B cell (primary cell): ENCODE data around the gene LYZL2. TPM values are rescaled to one million over a fixed set of nuclear protein-coding genes. Genes with fewer than 3 reads are reported as not detected.
"Not testable (repeated sequence)": the region's sequence is repeated elsewhere in the genome, so short reads cannot be mapped to it uniquely, and the experiment has no call there.

Experiments used
- ATAC-seq: fragments of 200-7000 bp; cut with Tn5 transposase; one replicate; pipeline ENCODE4 v1.10.0; 2021; ENCODE audit warnings: low read depth, mild to moderate bottlenecking, moderate number of reproducible peaks, moderate library complexity
- CTCF ChIA-PET: fragments of 350-600 bp; sonication (Branson Sonifier 250); formaldehyde crosslinking; loops from one replicate; lab custom pipeline; 2021; ENCODE audit warnings: antibody characterized with exemption, inconsistent platforms; lab: Charles Lee
- POLR2A ChIA-PET: fragments of 350-600 bp; sonication (Branson Sonifier 250); formaldehyde crosslinking; loops from one replicate; lab custom pipeline; 2021; ENCODE audit warnings: antibody characterized with exemption; lab: Charles Lee
- DNase-seq: peaks from one replicate; pipeline ENCODE4 v3.0.0; 2013
- H2AFZ ChIP-seq: 2 replicates; pipeline ENCODE4 v1.6.1; 2012; ENCODE audit warnings: mild to moderate bottlenecking, low read depth, low read length; ENCODE audit not compliant: insufficient read depth, poor library complexity, severe bottlenecking
- H3K27ac ChIP-seq, 2 donors: 1 replicate in 1 of 2; 2 replicates in 1 of 2; pipeline ENCODE4 v1.5.1; 2012 to 2013; ENCODE audit warnings: low read length in 2 of 2, mild to moderate bottlenecking in 2 of 2, moderate library complexity in 1 of 2
- H3K27me3 ChIP-seq, 4 experiments: fragments of 200-600 bp in 1 of 4; sonication (generic) in 1 of 4; replicated peaks in 1 of 4; 1 replicate in 2 of 4; 2 replicates in 2 of 4; pipeline versions ENCODE4 v1.6.1 to v1.7.0; 2013 to 2016; ENCODE audit warnings: low read length in 3 of 4, mild to moderate bottlenecking in 2 of 4, mixed read lengths in 1 of 4, moderate library complexity in 1 of 4; ENCODE audit not compliant: insufficient read depth in 4 of 4, control insufficient read depth in 3 of 4; ENCODE audit errors: control extremely low read depth in 1 of 4
- H3K36me3 ChIP-seq, 2 experiments: replicated peaks in 1 of 2; 1 replicate in 1 of 2; 2 replicates in 1 of 2; pipeline versions ENCODE4 v1.6.1 to v1.7.1; 2013; ENCODE audit warnings: low read length in 1 of 2; ENCODE audit not compliant: insufficient read depth in 2 of 2, control insufficient read depth in 1 of 2; ENCODE audit errors: control extremely low read depth in 1 of 2, extremely low read depth in 1 of 2
- H3K4me1 ChIP-seq, 2 donors: fragments of 200-600 bp in 1 of 2; sonication (generic) in 1 of 2; 1 replicate in 1 of 2; 2 replicates in 1 of 2; pipeline versions ENCODE4 v1.5.1 to v1.6.1; 2013 to 2017; ENCODE audit warnings: low read length in 2 of 2; ENCODE audit not compliant: control insufficient read depth in 2 of 2, insufficient read depth in 2 of 2
- H3K4me2 ChIP-seq: replicated peaks from 2 replicates; pipeline ENCODE3; 2012; ENCODE audit warnings: mild to moderate bottlenecking, low read depth, low read length; ENCODE audit not compliant: poor library complexity, severe bottlenecking
- H3K4me3 ChIP-seq, 5 experiments: fragments of 200-600 bp in 1 of 5; sonication (generic) in 1 of 5; 1 replicate in 3 of 5; 2 replicates in 2 of 5; pipeline versions ENCODE4 v1.5.1 to v1.7.0; 2011 to 2016; ENCODE audit warnings: low read length in 4 of 5, mild to moderate bottlenecking in 4 of 5, low read depth in 2 of 5, control low read depth in 1 of 5, moderate library complexity in 1 of 5; ENCODE audit not compliant: insufficient read depth in 1 of 5; ENCODE audit errors: control extremely low read depth in 1 of 5, extremely low read depth in 1 of 5
- H3K79me2 ChIP-seq: fragments of 200-600 bp; sonication (generic); one replicate; pipeline ENCODE4 v1.6.0; 2016; ENCODE audit warnings: low read length; ENCODE audit not compliant: control insufficient read depth, insufficient read depth
- H3K9ac ChIP-seq: fragments of 200-600 bp; sonication (generic); 2 replicates; pipeline ENCODE4 v1.6.1; 2017; ENCODE audit warnings: mild to moderate bottlenecking, low read length, moderate library complexity
- H3K9me3 ChIP-seq, 3 donors: one replicate each; pipeline versions ENCODE4 v1.6.1 to v1.7.1; 2013; ENCODE audit warnings: low read length in 2 of 3; ENCODE audit not compliant: control insufficient read depth in 2 of 3, insufficient read depth in 1 of 3; ENCODE audit errors: control extremely low read depth in 1 of 3
- H4K20me1 ChIP-seq: 2 replicates; pipeline ENCODE4 v1.6.0; 2012; ENCODE audit warnings: mild to moderate bottlenecking, low read length; ENCODE audit not compliant: insufficient read depth, control insufficient read depth, poor library complexity, severe bottlenecking
- H3K27ac Mint-ChIP-seq: one replicate; pipeline ENCODE4 v1.8.0; 2021; ENCODE audit warnings: mixed read lengths
- H3K27me3 Mint-ChIP-seq: one replicate; pipeline ENCODE4 v1.8.0; 2021; ENCODE audit warnings: mixed read lengths
- H3K4me1 Mint-ChIP-seq: one replicate; pipeline ENCODE4 v1.8.0; 2021; ENCODE audit warnings: mixed read lengths
- H3K4me3 Mint-ChIP-seq: one replicate; pipeline ENCODE4 v1.8.0; 2021; ENCODE audit warnings: mixed read lengths
- H3K9me3 Mint-ChIP-seq: one replicate; pipeline ENCODE4 v1.8.0; 2022; ENCODE audit warnings: mixed read lengths; ENCODE audit not compliant: insufficient read depth
- EZH2 ChIP-seq: IDR thresholded peaks from 2 replicates; pipeline ENCODE4 v1.6.1; 2012; ENCODE audit warnings: borderline replicate concordance, low read depth, mild to moderate bottlenecking, moderate library complexity, low read length; ENCODE audit not compliant: insufficient read depth, poor library complexity, severe bottlenecking
- WGBS: methylation state at CpG from one replicate; pipeline ENCODE4 v1.1.5; 2013; ENCODE audit warnings: missing lambda C conversion rate; ENCODE audit not compliant: insufficient coverage; 5-methylcytosine and 5-hydroxymethylcytosine counted together
- intact Hi-C: fragments of 100-400 bp; cut with micrococcal nuclease; formaldehyde crosslinking; loops from one replicate; pipeline ENCODE4 v1.10.0; 2022
- polyA plus RNA-seq: library from polyadenylated mRNA; depleted of rRNA; stranded (reverse); fragments of >200 nt; gene quantifications from 2 replicates; pipeline ENCODE4 v1.2.3, GENCODE V29; 2012
- total RNA-seq, 2 donors: library from RNA; stranded (reverse); fragments of 120-200 nt in 1 of 2; gene quantifications; 1 replicate in 1 of 2; 2 replicates in 1 of 2; pipeline versions ENCODE4 v1.2.3 to v1.2.4, GENCODE V29; 2013 to 2022
- TF ChIP-seq, protein P1 (sequence below): fragments of 200-600 bp; IDR thresholded peaks from one replicate; pipeline ENCODE4 v1.8.0; 2022; ENCODE audit warnings: antibody characterized with exemption, mild to moderate bottlenecking

The LYZL2 gene
- total and polyA plus RNA-seq, 2 donors (not counting 1 experiment from before 2014, with no cell fraction given) = not detected

GRCh38 chr10:30672338-30672737, 42.8 kb upstream of the LYZL2 start:
- peaks cover 25% of the 10 kb centered on the region for H3K27me3 Mint-ChIP-seq
- H2AFZ ChIP-seq, POLR2A ChIA-PET, H3K4me3 Mint-ChIP-seq, intact Hi-C loops, H3K4me2 ChIP-seq, H3K4me1 Mint-ChIP-seq, H3K79me2 ChIP-seq, ATAC-seq, H4K20me1 ChIP-seq, H3K36me3 ChIP-seq, DNase-seq, H3K9me3 Mint-ChIP-seq, H3K9me3 ChIP-seq, H3K27ac ChIP-seq, H3K4me3 ChIP-seq, H3K4me1 ChIP-seq, H3K9ac ChIP-seq, H3K27ac Mint-ChIP-seq: not testable (repeated sequence)
- H3K27me3 ChIP-seq = peaks cover 0 to 17% (median 6%) of the 10 kb centered on the region in 4 experiments
- 100% methylated on average over 1 of the region's 4 CpGs for WGBS
- CTCF ChIA-PET = interaction anchor here (0.6 to 2.1 kb wide), 4 partner anchors 15 to 1160 kb away, joined by 3 to 6 read pairs (median 3); no protein-coding TSS in a partner anchor

GRCh38 chr10:30671026-30671616, 41.6 kb upstream of the LYZL2 start:
- H3K27ac Mint-ChIP-seq = no peak overlapping the region
- POLR2A ChIA-PET = no interaction called here

DNA sequence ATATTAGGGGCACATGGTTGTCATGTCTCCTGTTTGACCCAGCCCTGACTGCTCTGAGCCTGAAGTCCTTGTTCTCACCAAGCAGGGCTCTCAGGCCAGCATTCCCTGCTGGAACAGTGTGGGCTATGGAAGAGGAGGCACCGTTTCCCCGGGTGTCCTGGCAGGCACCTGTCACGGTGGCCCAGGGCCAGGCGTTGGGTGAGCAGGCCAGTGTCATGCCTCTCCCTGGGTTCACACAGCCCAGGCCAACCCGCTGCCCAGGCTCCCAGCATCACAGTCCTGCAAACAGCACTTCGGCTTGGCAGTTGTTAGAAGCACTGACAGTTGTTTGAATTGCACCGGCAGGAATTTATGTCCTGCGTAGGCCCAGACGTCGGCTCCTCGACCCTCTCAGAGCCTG, 38.4 kb upstream of the LYZL2 start:
- H3K27ac Mint-ChIP-seq = not testable (repeated sequence)

More at GRCh38 chr10:30671026-30671616, 41.6 kb upstream of the LYZL2 start:
- peak overlapping the region; percentile 64 for H3K4me2 ChIP-seq
- CTCF ChIA-PET = interaction anchor here (0.6 to 2.4 kb wide), 22 partner anchors 10 to 1154 kb away, joined by 3 to 18 read pairs (median 4); partner anchors contain the start of gene ZNF438
- ATAC-seq = peak; percentile 53
- TF ChIP-seq, protein P1, sequence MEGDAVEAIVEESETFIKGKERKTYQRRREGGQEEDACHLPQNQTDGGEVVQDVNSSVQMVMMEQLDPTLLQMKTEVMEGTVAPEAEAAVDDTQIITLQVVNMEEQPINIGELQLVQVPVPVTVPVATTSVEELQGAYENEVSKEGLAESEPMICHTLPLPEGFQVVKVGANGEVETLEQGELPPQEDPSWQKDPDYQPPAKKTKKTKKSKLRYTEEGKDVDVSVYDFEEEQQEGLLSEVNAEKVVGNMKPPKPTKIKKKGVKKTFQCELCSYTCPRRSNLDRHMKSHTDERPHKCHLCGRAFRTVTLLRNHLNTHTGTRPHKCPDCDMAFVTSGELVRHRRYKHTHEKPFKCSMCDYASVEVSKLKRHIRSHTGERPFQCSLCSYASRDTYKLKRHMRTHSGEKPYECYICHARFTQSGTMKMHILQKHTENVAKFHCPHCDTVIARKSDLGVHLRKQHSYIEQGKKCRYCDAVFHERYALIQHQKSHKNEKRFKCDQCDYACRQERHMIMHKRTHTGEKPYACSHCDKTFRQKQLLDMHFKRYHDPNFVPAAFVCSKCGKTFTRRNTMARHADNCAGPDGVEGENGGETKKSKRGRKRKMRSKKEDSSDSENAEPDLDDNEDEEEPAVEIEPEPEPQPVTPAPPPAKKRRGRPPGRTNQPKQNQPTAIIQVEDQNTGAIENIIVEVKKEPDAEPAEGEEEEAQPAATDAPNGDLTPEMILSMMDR = peak; percentile 85
- TF ChIP-seq EZH2 = no peak
- Mint-ChIP-seq H3K4me1 (peaks cover 5% of the 10 kb centered on the region), H3K4me3 (peak overlapping the region; percentile 44), H3K27me3 (peaks cover 25% of the 10 kb centered on the region), H3K9me3 (no peaks in the 10 kb centered on the region)
- H3K9ac ChIP-seq = peak overlapping the region; percentile 42
- peak; percentile 72 for DNase-seq
- H3K9me3 ChIP-seq = no peaks in the 10 kb centered on the region
- no CpG with 5 or more reads among the region's 11 CpGs for WGBS
- peaks cover 0 to 15% (median 6%) of the 10 kb centered on the region in 4 experiments for H3K27me3 ChIP-seq
- H3K4me1 ChIP-seq = peaks cover 0 to 3% of the 10 kb centered on the region in 2 donors
- no peaks in the 10 kb centered on the region for H3K79me2 ChIP-seq
- intact Hi-C loops = loop anchor here (1.0 kb wide), 1 partner anchor 47 kb away; no protein-coding TSS in a partner anchor
- no peaks in the 10 kb centered on the region for H3K36me3 ChIP-seq
- H3K4me3 ChIP-seq = peak overlapping the region in 2 of 5 experiments; percentile 17 to 54
- H4K20me1 ChIP-seq = no peaks in the 10 kb centered on the region
- no peak overlapping the region for H3K27ac ChIP-seq
- H2AFZ ChIP-seq = peak overlapping the region; percentile 46

More for the DNA sequence above, 38.4 kb upstream of the LYZL2 start:
- H3K9ac ChIP-seq, H3K4me3 ChIP-seq, H3K4me3 Mint-ChIP-seq, H3K4me2 ChIP-seq, H4K20me1 ChIP-seq, ATAC-seq, H3K79me2 ChIP-seq, H2AFZ ChIP-seq, H3K9me3 ChIP-seq, DNase-seq, intact Hi-C loops, H3K27ac ChIP-seq, H3K36me3 ChIP-seq, CTCF ChIA-PET, POLR2A ChIA-PET, H3K9me3 Mint-ChIP-seq: not testable (repeated sequence)
- H3K4me1 ChIP-seq = peaks cover 11 to 13% of the 10 kb centered on the region in 2 donors
- Mint-ChIP-seq H3K27me3 (peaks cover 22% of the 10 kb centered on the region), H3K4me1 (peaks cover 17% of the 10 kb centered on the region)
- peaks cover 0 to 14% (median 6%) of the 10 kb centered on the region in 4 experiments for H3K27me3 ChIP-seq
- 85% methylated on average over 11 of the region's 11 CpGs for WGBS
